Choroid plexus epithelial cell (primary cell): ENCODE results near the gene ANKIB1.

Experiments used
- DNase-seq: peaks from one replicate; pipeline ENCODE4 v3.0.0-alpha.2; 2010; ENCODE audit warnings: low read depth
- H3K4me3 ChIP-seq: 2 replicates; pipeline ENCODE4 v1.5.1; 2011; ENCODE audit warnings: low read depth, mild to moderate bottlenecking, control low read depth, low read length, moderate library complexity
- TF ChIP-seq, protein P1 (sequence below): conservative IDR thresholded peaks from 2 replicates; pipeline ENCODE4 v1.5.1; 2011; ENCODE audit warnings: low read depth, mild to moderate bottlenecking, control low read depth, inconsistent platforms, low read length, moderate library complexity

ANKIB1 gene

DNA sequence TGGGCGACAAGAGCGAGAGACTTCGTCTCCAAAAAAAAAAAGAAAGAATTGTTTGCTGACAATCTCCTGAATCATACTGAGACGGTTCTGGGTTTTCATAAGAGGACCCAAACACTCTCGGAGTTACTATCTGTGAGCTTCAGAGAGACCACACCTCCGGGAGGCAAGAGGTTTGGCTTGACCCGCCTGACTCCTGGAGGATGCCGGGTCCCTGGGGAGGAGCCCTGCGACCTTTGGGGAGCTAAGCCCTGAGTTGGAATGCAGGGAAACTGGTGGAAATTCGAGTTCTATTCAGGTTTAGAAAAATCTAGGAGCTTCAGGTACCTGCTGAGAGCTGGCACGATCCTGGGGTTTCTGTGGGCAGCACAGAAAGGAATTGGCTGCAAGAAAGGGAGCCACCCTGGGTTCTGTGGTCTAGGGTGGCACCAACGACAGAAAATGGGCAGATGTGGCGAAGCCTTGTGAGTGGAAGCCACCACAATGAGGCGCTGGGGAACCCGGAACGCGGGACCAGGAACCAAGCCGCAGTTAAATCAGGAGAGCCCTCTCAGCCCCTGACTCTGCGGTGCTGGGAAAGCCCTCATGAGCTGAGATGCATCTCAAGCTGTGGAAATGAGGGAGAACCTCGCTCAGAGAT is 179.7 kb downstream of the ANKIB1 start:
- TF ChIP-seq, protein P1, sequence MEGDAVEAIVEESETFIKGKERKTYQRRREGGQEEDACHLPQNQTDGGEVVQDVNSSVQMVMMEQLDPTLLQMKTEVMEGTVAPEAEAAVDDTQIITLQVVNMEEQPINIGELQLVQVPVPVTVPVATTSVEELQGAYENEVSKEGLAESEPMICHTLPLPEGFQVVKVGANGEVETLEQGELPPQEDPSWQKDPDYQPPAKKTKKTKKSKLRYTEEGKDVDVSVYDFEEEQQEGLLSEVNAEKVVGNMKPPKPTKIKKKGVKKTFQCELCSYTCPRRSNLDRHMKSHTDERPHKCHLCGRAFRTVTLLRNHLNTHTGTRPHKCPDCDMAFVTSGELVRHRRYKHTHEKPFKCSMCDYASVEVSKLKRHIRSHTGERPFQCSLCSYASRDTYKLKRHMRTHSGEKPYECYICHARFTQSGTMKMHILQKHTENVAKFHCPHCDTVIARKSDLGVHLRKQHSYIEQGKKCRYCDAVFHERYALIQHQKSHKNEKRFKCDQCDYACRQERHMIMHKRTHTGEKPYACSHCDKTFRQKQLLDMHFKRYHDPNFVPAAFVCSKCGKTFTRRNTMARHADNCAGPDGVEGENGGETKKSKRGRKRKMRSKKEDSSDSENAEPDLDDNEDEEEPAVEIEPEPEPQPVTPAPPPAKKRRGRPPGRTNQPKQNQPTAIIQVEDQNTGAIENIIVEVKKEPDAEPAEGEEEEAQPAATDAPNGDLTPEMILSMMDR = no peak

DNA sequence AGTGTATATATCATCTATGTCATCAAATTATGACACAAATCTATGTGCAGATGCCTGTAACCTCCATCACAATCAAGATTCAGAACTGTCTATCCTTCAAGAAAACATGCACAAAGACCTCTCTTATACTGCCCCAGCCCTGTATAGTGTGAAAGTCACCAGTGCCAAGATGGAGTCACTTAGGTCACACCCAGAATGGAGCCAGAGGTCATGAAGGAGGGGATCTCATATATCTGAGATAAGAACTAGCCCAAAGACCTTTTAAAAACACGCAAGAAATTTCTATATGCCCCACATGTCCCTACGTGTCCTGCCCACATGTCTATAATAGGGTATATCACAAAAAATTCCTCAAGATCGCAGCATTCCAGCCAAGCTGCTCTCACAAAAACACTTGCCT is 181.4 kb downstream of the ANKIB1 start:
- TF ChIP-seq, protein P1 = no peak
- H3K4me3 ChIP-seq = no peak overlapping the region
- DNase-seq = no peak

More for the DNA sequence above, 179.7 kb downstream of the ANKIB1 start:
- DNase-seq = no peak
- H3K4me3 ChIP-seq = no peak overlapping the region

- DNase-seq = no peak
- H3K4me3 ChIP-seq = no peak overlapping the region
- TF ChIP-seq, protein P1 = no peak
Measured at GRCh38 chr7:92432299-92432946, 186.6 kb downstream of the ANKIB1 start.

GRCh38 chr7:92433019-92433418 is 187.2 kb downstream of the ANKIB1 start:
- DNase-seq = no peak
- TF ChIP-seq, protein P1 = no peak
- H3K4me3 ChIP-seq = no peak overlapping the region

GRCh38 chr7:92435542-92435941 is 189.8 kb downstream of the ANKIB1 start:
- no peak overlapping the region for H3K4me3 ChIP-seq
- no peak for DNase-seq
- TF ChIP-seq, protein P1 = no peak

DNA sequence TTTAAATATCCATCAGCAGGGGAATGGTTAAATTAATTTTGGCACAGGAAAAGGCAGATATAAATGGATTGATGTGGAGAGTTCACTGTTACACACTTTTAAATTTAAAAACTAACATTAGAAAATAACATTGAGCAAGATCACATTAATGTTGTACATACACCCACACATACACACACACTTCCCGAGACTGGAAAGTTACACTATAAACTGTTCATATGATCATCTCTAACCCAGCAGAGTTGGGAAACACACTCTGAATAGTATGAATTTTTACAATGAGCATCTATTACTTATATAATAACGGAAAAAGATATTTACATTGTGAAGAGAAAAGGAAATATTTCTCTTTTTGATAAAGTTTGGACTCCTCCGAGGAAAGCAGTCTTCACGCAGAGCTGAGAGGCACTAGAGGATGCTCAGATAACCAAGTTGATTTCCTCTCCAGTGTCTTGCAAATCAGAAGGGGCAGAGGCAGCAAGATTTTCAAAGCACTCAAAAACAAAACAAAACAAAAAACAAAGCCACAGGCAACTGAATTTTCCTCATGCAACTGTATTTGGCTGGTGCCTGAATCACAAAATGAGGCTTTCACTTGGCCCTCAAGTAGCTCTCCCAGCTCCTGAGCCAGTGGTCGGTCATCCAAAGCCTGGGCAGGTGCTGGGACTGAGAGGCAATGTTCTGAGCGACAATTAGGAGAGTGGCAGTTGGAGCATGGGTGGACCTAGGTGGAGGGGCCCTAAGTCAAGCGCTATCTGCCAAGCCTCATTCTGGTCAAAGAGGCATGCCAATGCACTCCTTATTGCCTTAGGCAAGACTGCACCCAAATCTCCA is 191.1 kb downstream of the ANKIB1 start:
- DNase-seq = peak; percentile 36

More for the DNA sequence above, 191.1 kb downstream of the ANKIB1 start:
- H3K4me3 ChIP-seq = no peak overlapping the region
- TF ChIP-seq, protein P1 = no peak
